Occipital lobe (tissue), 2 donors: Measurements from ENCODE around the gene IGSF8. TPM values are rescaled to one million over a fixed set of nuclear protein-coding genes. Genes with fewer than 3 reads are reported as not detected.
A peak's percentile ranks its signal among the peaks of the same experiment; 100 is the strongest.

Source experiments
- DNase-seq: peaks from one replicate; lab custom pipeline; 2025; lab: John Stamatoyannopoulos, UW
- total RNA-seq: library from RNA; depleted of rRNA; stranded (reverse); fragments of >200 nt; gene quantifications from one replicate; pipeline ENCODE4 v1.2.3, GENCODE V29; 2014

The IGSF8 gene
- total RNA-seq, 1 donor from 2014 or later = 49.8 TPM

DNA sequence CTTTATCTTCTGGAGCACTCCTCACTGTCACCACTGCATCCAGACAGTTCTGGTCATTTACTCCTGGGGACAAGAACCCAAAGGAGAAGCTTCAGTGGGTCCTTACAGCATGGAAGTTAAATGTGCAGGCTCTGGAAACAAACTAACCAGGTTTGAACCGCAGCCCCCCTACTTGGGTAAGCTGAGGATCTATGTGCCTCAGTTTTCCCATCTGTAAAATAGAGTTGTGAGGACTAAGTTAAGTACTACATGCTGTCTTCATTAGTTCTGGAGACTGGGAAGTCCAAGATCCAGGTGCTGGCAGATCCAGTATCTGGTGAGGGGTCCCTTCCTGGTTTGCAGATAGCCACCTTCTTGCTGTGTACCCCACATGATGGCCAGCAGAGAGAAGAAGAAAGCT is 9.1 kb upstream of the IGSF8 start:
- DNase-seq = no peak

DNA sequence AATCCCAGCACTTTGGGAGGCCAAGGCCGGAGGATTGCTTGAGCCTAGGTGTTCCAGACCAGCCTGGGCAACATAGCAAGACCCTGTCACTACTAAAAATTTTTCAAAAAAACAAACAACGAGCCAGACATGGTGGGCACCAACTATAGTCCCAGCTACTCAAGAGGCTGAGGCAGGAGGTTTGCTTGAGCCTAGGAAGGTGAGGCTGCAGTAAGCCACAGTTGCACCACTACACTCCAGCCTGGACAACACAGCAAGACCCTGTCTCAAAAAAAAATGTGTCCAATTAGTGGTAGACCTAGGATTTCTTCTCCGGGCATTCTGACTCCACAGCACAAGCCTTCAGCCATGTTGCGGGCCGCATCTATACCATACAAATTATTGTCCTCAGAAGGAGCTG is 6.7 kb upstream of the IGSF8 start:
- no peak for DNase-seq

DNA sequence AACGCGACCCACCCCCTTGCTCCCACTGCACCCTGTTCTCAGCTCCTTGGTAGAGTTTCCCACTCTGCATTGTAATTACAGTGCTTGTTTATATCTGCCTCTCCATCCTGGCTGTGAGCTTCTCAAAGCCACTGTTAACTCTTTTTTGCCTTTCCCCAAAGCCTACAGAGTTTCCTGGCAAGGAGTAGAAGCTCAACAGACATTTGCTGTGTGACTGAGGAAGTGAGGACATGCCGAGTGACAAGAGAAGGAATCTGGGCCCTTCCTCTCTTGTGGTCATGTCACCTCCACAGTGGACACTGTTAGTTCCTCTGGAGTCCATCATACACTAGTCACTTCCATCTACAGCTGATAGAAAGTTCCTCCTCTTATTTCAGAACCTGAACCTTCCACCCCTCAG is 6.1 kb upstream of the IGSF8 start:
- no peak for DNase-seq

DNA sequence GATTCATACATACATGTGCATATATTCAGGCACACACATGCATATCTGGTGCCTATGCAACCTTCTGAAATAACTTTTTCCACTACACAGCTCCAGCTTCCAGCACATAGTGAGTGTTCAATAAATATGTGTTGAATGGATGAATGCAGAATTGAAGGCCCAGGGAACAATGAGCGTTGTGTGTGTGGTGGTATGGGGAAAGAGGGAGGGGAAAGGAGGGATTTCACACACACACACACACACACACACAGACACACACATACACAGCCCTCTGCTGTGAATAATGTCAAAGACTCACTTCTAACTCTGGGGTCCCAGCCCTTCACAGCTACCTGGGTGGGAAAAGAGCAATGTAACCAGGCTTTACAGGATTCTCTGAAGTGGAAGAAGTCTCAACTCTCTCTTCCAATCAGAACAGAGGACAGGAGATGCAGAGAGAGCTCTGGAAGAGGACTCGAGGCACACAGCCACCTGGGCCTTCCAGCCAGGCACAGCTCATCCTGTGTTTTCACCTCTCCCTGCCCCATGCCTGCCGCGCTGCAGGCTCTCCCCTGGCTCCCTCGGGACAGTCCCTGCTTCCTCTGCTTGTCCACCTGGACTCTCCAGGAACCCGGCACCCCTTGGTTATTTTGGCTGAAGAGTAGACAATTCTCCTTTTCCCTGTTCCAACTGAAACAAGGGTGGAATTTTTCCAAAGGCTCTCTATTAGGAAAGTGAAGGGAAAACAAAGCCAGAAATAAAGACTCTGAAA is 5.4 kb upstream of the IGSF8 start:
- no peak for DNase-seq

DNA sequence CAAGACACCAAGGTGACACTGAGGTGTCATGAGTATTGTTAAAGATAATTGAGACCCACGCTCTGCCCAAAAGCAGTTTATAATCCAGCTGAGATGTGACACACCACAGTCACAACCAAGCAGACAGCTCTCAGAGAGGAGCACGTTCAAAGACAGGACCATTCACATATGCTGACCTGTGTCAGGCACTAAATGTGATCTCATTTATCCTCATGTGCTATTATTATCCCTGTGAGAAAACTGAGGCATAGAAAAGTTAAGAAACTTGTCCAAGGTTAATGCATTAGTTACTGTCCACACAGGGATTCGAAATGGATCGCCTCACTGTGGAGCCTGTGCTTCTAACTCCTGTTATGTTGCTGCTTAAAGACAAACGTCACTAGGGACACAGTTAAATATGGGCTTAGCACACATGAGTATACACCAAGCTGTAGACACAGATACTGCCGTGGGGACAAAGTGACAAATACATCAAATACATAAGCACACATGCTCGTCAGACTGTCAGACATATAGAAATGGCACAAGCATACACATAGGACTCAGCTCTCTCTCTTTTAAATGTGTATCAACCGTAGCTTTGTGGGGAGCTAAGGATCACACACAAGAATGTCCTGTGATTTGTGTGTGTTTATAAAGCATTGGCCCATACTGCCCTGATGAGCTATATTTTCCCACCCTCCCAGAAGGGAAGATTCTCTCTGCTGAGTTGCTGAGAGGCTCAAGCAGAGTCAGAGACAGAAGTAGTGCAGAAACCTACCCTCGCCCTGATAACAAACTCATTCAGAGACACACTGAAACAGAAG is 3.5 kb upstream of the IGSF8 start:
- no peak for DNase-seq

DNA sequence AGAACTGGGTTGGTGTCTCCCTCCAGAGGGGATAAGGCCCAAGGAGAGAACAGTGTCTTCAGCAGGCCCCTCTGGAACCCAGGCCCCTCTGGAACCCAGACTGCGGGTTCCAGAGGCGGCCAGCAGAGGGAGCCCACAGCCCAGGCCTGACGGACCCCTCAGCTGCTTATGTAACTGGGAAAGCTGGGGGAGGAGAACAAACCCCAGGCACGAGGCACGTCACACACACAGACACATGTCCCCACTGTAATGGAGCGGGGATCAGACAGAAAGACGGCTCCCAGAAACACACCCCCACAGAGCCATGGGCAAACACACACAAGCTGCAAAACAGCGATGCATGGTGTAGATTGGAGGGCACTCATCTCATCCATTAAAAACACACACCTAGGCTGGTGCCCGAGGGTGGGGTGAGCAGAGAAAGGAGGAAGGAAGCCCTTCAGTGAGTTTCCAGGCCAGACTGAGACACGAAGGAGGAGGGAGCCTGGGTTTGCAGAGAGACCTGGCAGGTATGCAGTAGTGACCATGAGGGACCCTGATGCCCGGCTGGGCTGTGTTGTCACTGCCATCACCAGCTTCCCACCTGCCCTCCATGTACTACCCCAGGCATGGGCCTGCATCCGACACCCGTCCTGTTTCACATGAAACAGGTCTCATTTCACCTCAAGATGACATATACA is 2.8 kb upstream of the IGSF8 start:
- DNase-seq = peak; percentile 83

DNA sequence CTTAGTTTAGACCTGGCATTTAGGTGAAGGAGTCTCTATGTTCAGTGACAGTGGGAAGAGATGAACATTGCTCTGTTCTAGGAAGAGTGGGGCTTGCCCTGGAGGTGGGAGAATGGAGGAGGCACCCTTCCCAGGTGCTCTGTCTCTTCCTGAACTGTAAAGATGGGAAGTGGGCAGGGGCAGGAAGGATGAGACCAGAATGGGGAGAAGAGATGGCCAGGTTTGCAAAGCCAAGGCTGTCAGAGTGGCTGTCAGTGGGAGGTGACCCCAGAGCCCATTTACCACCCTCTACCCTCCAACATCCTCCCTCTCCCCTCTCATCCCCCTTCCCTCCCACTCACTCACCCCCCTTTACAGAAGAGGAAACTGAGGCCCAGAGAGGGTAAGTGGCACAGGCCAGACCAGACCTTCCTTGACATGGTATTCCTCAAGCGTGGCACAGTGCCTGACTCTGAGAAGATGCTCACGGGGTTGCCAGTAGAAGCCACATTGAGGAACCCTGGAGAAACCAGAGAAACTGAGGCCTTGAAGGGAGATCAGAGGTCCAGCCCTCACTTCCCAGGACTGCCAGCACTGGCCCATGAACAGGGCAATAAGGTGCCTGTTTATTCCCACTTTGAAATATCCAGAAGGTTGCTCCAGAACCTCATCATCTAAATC is 1.4 kb upstream of the IGSF8 start:
- no peak for DNase-seq

DNA sequence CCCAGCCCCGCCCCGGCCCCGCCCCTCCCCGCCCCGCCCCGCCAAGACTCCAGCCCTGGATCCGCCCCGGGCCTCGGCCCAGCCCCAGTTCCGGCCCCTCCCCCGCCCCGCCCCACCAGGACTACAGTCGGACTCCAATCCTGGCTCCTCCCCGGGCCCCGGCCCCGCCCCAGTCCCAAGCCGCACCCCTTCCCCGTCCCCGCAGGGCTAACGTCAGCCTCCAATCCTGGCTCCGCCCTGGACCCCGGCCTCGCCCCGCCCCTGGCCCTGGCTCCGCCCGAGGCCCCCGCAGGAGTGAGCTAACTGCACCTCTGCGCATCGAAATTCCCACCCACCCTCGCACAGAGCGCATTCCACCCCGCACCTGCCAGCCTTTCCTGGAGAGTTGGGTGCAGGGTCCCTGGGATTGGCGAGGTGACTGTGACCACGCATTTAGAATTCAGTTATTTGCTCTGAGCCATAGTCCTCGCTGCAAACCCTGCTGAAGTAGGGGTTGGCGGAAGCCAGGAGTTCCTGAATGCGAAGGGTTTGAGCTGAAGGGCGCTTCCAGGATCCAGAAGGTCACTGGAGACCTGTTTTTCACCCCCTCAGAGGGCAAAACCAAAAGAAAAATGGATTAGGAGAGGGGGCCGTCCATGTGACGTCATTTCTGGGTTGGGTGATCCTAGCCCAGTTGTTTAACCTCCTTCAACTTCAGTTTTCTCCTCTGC is 588 bp upstream of the IGSF8 start:
- DNase-seq = peak; percentile 99

DNA sequence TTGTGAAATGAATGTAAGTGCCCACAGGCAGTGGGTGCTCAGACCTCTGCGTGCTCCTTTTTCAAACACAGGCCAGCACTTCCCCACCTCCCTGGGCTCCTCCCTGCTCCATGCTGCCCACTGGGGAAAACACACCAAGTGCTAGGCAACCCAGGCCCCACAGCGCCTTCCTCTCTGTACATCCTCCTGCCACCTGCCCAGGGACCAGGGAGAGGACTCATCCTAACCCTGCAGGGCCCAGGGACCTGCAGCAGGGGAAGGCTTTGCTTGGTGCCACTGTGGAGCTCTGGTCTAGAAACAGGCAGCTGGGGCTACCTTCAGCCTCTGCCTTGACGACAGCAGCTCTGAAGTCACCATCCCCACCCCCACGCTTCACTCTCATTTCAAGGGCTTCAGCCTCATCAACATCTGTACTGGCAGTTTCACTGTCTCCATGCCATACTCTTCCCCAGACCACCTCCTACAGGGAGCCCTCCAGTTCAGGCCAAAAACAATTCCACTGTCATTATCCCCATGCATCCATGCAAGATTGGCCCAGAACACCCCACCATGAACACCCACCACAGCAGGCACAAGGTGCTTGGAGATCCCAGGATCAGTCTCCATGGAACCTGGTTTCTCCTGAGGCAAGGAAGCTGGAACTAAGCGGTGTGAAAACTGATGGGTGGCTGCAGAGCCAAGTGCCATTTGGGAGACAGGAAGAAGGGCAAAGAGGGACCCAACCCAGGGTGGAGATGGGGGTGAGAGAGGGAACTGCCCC is 1.1 kb downstream of the IGSF8 start:
- DNase-seq = no peak

DNA sequence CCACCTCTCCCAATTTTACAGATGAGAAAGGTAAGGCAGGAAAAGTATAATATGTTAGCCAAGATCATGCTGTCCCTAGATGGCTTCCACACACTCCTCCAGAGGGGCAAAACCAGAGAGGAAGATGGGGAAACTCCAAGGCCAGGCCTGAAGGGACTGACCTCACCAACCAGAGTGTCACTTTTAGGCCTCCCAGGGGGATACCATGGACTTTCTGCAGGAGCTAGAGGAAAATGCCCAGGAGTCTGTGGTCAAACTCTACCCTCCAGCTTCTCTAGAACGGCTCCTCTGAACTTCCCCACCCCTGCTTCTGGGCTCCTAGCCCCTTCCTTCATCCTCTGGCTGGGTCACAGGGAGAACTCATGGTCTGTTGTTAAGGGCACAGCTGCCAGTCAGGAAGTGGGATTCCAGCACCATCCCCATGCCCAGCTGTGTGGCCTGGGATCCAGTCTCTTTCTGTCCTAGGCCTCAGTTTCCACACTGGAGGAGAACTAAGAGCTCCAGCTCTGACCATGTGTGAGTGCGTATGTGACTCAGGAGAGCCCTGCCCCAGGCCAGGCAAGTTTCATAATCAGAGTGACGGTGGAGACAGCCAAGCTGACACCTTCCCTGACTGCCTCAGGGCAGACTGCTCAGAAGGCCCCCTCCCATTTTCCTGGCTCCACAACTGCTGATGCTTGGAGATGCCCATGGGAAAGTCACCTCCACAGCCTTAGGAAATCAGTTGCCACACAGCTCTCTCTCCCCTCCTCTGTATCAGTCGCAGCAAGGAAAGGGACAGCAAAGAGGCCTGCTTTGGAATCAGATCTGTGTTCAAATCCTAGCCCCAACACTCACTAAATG is 1.9 kb downstream of the IGSF8 start:
- DNase-seq = no peak

DNA sequence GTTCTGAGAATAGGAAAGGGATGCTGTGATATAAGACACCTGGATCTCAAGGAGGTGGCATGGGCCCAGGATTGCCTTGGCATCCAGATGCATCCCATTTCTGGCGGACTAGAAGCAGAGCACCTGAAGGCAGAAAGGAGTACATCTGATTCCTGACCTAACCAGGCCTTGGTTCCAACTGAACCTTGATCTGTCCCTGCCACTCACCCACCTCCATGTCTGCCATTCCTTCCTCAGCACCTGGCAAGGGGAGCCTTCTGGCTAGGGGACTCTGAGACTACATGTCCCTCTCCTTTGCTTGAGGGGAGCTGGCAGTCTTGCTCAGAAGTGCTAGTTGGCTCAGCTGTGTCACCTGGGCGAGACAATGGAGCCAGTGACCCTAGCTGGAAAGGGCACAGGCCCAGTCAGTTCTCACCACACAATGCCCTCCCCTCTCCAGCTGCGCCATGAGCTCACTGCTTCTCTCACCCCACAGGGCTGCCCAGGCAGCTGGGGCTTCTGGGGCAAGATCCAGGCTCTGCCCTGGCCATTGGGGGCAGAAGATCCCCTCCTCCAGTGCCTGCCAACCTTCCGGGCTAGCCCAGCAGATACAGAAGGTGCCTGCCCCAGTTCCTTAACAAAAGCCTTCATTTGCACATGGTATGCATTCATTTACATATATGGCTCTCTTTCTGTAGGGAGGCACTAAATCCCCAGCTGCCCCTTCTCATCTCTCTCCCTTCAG is 2.9 kb downstream of the IGSF8 start:
- DNase-seq = peak; percentile 70

DNA sequence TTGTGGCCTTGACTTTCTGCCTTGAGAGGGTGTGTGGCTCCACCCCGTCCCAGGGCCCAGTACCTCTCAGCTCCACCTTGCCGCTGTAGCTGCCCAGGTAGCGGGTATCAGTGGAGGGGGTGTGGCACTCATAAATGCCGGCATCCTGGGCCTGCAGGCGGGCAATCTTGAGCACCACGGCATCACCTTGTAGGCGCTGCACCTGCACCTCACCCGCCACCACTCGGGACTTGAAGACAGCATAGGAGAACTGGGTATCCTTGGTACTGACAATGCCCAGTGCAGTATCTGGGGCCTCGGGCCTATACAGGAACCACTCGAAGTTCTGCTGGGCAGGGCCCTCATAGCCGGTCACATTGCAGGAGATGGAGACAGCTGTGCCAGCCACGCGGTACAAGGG is 3.6 kb downstream of the IGSF8 start:
- no peak for DNase-seq

DNA sequence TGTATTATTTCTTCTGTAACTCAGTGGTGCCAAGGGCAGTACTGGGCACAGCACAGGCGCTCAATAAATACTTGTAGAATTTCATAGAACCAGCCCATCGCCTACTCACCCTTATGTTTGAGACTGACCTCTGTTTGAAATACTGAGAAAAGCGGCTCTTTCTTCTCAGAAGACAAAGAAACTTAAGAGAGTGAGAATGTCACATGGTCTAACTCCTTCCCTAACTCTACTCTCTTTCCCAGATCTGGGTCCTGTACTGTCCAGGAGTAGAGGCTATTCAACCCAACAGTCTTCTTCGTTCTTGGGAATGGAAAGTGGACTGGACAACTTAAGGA is 4.2 kb downstream of the IGSF8 start:
- DNase-seq = no peak

DNA sequence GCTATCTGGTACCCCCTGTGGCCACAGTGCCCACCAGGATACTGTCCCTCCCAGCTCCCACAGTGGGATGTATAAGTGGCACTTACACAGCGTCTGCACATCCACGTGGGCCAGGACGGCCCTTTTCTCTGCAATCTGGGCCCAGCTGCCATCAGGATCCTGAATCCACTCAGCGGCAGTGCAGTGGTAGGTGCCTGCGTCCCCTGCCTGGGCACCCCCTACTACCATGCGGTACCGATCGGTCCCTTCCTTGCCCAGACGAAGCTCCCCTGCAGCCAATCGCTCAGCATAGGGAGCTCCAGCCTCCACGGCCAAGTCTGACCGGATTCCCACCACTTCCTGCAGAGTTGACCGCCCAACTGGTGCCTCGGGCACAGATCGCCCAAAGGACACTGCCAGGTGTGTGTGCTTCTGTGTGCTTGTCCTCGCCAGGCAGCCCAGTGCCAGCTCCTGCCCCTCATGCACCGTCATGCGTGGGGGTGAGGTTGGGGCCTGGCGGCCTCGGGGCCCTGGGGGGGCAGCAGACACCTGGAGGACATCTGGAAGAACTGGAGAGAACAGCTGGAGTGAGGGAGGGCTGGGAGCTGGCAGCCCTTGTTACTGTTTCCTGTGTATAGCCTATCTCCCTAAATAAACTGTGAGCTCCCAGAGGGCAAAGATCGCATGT is 4.7 kb downstream of the IGSF8 start:
- no peak for DNase-seq

DNA sequence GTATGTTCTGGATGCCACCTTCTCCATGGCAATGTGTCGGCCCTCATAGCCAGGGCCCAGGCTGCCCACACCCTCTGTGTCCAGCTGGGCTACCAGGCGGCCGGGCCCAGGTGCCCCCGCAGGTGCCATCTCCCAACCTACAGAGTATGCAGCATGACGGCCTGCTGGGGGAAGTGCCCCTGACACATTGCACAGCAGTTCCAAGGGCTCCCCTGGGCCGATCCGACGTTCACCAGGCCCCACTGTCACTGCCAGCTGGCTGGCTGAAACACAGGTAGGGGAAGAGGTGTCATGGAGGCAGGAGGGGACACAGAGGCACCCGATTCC is 5.4 kb downstream of the IGSF8 start:
- no peak for DNase-seq

DNA sequence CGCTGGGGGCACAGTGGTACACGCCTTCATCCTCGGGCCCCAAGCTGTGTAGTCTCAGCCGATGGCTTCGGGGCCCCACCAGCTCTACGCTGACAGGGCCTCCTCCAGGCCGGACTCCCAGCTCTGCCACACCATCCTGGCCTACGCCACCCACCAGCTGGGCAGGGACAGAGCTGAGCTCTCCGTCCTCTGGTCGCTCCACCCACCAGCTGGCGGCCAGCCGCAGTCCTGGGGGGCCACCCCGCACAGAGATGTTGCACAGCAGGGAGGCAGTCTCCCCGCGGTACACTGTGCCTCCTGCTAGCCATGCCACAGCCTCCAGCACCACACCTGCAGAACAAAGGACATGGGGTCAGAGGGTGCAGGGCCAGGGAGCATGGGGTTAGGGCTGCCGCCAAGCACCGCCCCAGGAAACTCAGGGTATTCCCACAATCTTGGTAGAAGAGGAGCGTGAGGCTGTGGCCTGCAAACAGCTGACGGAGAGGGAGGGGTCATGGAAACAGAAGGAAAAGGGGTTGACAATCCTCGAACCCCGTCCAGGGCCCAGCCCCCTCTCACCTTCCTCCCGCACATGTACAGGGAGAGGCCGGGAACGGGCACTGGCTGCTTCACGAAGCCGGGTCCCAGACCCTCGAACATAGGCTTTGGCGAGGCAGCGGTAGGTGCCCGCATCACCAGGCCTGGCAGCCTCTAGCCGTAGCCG is 5.9 kb downstream of the IGSF8 start:
- peak; percentile 61 for DNase-seq

DNA sequence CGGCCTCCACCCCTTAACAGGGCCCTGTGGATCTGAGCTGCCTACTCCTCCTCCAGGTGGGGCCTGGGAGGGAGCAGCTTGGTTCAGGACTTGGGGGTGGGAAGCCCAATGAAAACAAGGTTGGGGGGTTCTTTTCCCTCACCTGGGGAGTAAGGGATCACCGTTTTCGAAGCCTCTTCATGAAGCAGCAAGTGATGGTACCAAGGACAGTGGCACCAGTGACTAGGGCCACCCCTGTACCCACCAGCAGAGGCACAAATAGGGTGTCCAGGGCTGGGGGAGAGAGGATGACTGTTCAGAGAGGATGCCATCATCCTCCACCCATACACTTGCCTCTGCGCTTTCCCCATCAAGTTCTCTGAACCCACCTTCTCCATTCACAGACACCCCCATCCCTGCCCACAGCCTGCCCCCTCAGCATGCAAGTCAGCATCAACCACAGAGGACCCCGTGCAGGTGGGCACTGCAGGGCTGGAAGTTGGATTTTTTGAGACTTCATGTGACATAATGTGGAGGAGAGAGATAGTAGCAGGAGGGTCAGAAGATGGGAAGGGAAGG is 6.7 kb downstream of the IGSF8 start:
- no peak for DNase-seq

DNA sequence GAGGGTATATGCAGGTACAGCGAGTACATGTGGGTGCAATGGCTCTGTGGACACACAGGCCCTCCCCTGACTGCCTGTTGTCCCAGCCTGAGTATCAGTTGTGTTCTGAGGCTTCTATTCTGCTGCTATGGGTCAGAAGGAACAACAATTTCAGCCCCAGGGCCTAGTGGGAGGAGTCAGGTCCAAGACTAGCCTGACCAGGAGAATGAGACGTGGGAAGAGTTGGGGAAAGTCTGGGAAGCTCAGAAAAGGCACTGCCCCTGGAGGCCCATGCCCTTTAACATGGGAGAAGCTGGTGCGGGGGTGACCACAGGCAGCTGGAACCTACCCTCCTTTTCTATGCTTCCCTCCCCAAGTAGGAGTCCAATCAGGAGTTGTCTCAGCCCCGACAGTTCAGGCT is 7.7 kb downstream of the IGSF8 start:
- no peak for DNase-seq
